ENCODE data around the gene HPCAL1. TPM values are rescaled to one million over a fixed set of nuclear protein-coding genes. Genes with fewer than 3 reads are reported as not detected.

The HPCAL1 gene
- total RNA-seq, 1 donor from 2014 or later = 9.0 TPM

DNA sequence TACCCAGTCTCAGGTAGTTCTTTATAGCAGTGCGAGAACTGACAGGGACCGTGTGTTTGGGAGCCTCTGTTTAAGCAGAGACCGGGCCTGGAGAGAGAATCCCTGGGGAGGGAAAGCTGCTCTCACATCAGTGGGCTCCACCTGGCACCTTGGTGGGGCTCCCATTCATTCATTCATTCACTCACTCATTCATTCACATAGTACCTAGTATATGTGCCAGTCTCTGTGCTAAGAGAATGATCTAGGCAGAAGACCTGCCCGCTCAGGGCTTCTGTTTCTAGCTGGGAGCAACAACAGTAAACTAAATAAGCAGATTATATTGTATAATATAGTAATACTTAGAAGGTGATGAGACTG is 17.8 kb downstream of the HPCAL1 start:
- DNase-seq (ENCODE audit: low read depth) (no peak), FAIRE-seq (no peak)
- Histone ChIP-seq H3K27me3 (ENCODE audit: control insufficient read depth, insufficient read depth, low read length) (no peaks in the 10 kb centered on the region), H3K36me3 (ENCODE audit: control insufficient read depth, insufficient read depth, low read length) (no peaks in the 10 kb centered on the region), H3K4me3 (ENCODE audit: low read depth, low read length) (no peak overlapping the region)
- no peak for TF ChIP-seq CTCF (IDR thresholded peaks at IDR 0.05; ENCODE audit: insufficient read depth, low read length, severe bottlenecking)

GRCh38 chr2:10320933-10321332 is 18.2 kb downstream of the HPCAL1 start:
- TF ChIP-seq CTCF (IDR thresholded peaks at IDR 0.05; ENCODE audit: insufficient read depth, low read length, severe bottlenecking) = no peak
- FAIRE-seq (no peak), DNase-seq (ENCODE audit: low read depth) (no peak)
- H3K4me3 ChIP-seq (ENCODE audit: low read depth, low read length) = no peak overlapping the region
- no peaks in the 10 kb centered on the region for H3K36me3 ChIP-seq (ENCODE audit: control insufficient read depth, insufficient read depth, low read length)
- H3K27me3 ChIP-seq (ENCODE audit: control insufficient read depth, insufficient read depth, low read length) = no peaks in the 10 kb centered on the region

DNA sequence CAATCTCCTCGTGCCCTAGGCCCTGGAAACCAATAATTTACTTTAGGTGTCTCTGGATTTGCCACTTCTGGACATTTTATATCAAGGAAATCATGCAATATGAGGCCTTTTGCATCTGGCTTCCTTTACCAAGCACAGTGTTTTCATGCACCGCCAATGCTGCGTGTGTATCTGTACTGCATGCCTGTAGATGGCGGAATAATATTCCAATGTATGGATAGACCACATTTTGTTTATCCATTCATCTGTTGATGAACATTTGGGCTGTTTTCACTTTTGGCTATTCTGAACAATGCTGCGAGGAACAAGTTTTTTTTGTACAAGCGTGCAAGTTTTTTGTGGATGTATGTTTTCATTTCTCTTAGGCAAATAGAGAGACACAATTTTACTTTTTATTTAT is 18.9 kb downstream of the HPCAL1 start:
- Histone ChIP-seq H3K27me3 (ENCODE audit: control insufficient read depth, insufficient read depth, low read length) (no peaks in the 10 kb centered on the region), H3K36me3 (ENCODE audit: control insufficient read depth, insufficient read depth, low read length) (no peaks in the 10 kb centered on the region), H3K4me3 (ENCODE audit: low read depth, low read length) (no peak overlapping the region)
- no peak for DNase-seq (ENCODE audit: low read depth)
- TF ChIP-seq CTCF (IDR thresholded peaks at IDR 0.05; ENCODE audit: insufficient read depth, low read length, severe bottlenecking) = no peak
- no peak for FAIRE-seq

- no peak for TF ChIP-seq CTCF (IDR thresholded peaks at IDR 0.05; ENCODE audit: insufficient read depth, low read length, severe bottlenecking)
- no peak for FAIRE-seq
These were observed 19.8 kb downstream of the HPCAL1 start for GRCh38 chr2:10322481-10322880.

GRCh38 chr2:10322973-10323372 is 20.3 kb downstream of the HPCAL1 start:
- TF ChIP-seq CTCF (IDR thresholded peaks at IDR 0.05; ENCODE audit: insufficient read depth, low read length, severe bottlenecking) = no peak
- DNase-seq (ENCODE audit: low read depth) (no peak), FAIRE-seq (no peak)
- Histone ChIP-seq H3K36me3 (ENCODE audit: control insufficient read depth, insufficient read depth, low read length) (no peaks in the 10 kb centered on the region), H3K4me3 (ENCODE audit: low read depth, low read length) (no peak overlapping the region), H3K27me3 (ENCODE audit: control insufficient read depth, insufficient read depth, low read length) (no peaks in the 10 kb centered on the region)

More at GRCh38 chr2:10322481-10322880, 19.8 kb downstream of the HPCAL1 start:
- Histone ChIP-seq H3K4me3 (ENCODE audit: low read depth, low read length) (no peak overlapping the region), H3K27me3 (ENCODE audit: control insufficient read depth, insufficient read depth, low read length) (no peaks in the 10 kb centered on the region), H3K36me3 (ENCODE audit: control insufficient read depth, insufficient read depth, low read length) (no peaks in the 10 kb centered on the region)
- DNase-seq (ENCODE audit: low read depth) = no peak

GRCh38 chr2:10323535-10323934 is 20.8 kb downstream of the HPCAL1 start:
- FAIRE-seq = no peak
- no peaks in the 10 kb centered on the region for H3K36me3 ChIP-seq (ENCODE audit: control insufficient read depth, insufficient read depth, low read length)

More at GRCh38 chr2:10323535-10323934, 20.8 kb downstream of the HPCAL1 start:
- TF ChIP-seq CTCF (IDR thresholded peaks at IDR 0.05; ENCODE audit: insufficient read depth, low read length, severe bottlenecking) = no peak
- no peak for DNase-seq (ENCODE audit: low read depth)
- H3K4me3 ChIP-seq (ENCODE audit: low read depth, low read length) = no peak overlapping the region
- H3K27me3 ChIP-seq (ENCODE audit: control insufficient read depth, insufficient read depth, low read length) = no peaks in the 10 kb centered on the region

All from bronchial epithelial cell (primary cell).